ENCODE results near the gene HCFC1.

HCFC1 gene

GRCh38 chrX:153957224-153957623, 14.4 kb downstream of the HCFC1 start:
- DNase-seq (ENCODE audit: low read depth) = no peak

- no peak for DNase-seq (ENCODE audit: low read depth)
These were observed 15.3 kb downstream of the HCFC1 start for GRCh38 chrX:153956044-153956907.

- DNase-seq (ENCODE audit: low read depth) = no peak
These were observed 16.3 kb downstream of the HCFC1 start for GRCh38 chrX:153955228-153955732.

- DNase-seq (ENCODE audit: low read depth) = no peak
These were observed 16.9 kb downstream of the HCFC1 start for GRCh38 chrX:153954558-153955227.

DNA sequence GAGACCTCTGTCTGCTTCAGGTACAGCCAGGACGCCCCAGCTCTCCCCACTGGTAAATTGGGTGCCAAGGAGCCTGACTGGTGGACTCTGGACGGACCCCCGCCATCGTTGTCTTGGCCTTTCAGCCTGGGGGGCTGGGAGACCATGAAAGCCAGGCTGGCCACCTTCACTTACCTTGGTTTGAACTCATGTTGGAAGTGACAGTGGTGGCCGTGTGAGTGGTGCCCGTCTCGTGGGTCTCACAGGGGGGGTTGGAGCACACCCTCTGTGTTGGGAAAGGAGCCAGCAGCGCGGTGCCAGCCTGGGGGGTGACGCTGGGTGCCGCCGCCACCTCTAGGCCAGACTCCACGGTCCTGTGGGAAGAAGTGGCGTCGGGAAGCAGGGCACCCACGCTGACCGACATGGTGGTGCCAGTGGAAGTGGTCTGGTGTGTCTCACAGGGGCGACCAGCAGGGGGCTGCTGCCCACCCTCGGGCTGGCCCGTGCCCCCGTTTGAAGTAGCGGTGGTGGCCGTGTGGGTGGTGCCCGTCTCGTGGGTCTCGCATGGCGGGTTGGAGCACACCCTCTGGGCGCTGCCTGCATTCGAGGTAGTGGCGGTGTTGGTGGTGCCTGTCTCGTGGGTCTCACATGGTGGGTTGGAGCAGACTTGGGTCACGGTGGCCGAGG, 17.6 kb downstream of the HCFC1 start:
- no peak for DNase-seq (ENCODE audit: low read depth)

DNA sequence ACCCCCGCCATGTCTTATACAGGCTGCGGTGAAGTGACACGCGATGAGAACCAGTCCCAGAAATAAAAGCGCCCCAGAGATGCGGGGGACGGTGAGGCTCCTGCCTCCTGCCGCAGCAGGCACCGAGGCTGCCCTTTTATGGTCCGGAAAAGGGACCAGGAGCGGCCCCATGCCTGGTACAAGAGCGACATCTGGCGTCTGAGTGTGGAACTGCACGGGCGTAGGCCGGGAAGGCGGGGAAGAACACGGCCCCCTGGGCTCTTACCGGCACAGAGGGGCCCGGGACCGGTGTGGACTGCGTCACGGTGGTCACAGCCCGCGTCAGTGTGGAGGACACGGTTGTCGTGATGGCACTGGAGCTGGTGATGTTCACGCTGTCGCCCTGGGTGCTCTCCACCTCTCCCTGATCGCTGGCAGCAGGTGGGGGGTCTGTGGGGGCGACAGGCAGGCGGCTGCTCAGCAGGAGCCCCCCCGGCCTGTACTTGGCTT, 18.2 kb downstream of the HCFC1 start:
- DNase-seq (ENCODE audit: low read depth) = peak; percentile 13

- DNase-seq (ENCODE audit: low read depth) = no peak
These were observed 19.1 kb downstream of the HCFC1 start for GRCh38 chrX:153952373-153953026.

- no peak for DNase-seq (ENCODE audit: low read depth)
These were observed 19.8 kb downstream of the HCFC1 start for GRCh38 chrX:153951683-153952372.

DNA sequence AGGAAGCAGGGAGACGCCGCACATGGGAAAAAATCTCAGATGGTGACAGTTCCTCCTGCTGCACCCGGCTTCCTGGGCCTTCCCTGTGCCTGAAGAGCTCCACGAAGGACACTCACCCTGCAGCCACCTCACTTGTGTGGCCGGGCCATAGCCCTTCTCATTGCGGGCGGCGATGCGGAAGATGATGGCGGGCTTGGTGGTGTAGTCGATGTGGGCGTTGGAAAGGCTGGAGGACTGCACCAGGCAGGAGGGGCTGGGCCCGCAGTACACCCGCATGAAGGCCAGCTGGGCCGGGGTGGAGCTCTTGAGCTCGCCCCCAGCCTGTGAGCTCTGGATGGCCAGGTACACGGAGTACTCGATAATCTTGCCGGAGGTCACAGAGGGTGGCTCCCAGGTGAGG, 21.5 kb downstream of the HCFC1 start:
- DNase-seq (ENCODE audit: low read depth) = no peak

DNA sequence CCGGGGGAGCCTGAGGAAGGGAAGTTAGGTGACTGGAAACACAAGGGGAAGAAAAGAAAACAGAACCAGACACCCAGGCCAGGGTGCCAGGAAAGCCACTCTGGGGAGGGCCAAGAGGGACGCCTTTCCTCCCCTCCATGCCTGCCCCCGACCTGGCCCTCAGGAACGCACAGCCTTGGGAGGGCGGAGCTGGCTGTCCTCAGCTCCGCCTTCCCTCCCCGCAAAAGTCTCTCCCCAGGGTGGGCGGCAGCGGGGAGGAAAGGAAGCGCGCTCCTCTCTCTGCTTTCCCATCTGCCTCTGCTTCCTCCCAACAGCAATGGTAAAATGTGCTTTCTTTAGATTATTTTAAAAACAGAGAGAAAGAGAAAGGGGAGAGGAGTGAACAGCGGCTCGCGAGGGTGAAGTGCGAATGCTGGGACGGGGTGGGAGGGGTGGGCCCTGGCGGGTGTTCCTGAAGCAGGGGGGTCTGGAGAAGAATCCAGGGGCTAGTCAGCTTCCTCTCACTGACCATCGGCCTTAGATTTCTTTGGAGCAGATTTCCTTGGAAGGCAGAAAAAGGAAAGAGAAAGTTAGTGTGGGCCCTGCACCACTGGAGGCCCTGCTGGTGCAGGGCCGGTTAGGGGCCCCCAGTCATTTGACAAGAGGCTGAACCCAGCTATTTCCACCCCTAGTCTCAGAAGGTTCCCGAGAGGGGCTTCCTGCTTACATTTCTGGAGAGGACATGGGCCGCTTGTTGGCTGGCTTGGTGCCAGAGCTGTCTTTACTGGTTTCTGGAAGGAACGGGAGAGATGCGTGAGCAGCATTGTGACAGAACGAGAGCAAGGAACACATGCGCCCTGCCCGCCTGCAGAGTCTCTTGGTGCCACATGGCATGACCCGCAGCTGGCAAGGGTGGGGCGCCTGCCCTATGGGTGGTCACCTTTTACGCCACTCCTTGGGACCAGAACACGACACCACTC, 22.5 kb downstream of the HCFC1 start:
- DNase-seq (ENCODE audit: low read depth) = no peak

- no peak for DNase-seq (ENCODE audit: low read depth)
These were observed 23.6 kb downstream of the HCFC1 start for GRCh38 chrX:153948002-153948466.

GRCh38 chrX:153947009-153947769, 24.4 kb downstream of the HCFC1 start:
- peak; percentile 50 for DNase-seq (ENCODE audit: low read depth)

GRCh38 chrX:153945956-153946943, 25.4 kb downstream of the HCFC1 start:
- no peak for DNase-seq (ENCODE audit: low read depth)

DNA sequence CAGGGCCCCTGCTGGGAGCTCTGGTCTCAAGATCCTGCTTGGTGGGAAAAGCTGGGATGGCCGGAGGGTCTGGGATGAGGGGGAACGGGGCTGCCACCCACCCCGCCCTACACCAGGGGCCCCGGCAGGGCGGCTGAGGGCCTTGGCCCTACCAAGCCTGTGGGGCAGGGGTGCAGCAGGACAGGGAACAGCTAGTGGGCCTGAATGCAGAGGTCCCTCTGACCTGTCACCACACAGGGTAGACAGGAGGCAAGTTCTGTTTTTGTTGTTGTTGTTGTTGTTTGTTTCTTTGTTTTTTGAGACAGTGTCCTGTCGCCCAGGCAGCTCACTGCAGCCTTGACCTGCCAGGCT, 26.8 kb downstream of the HCFC1 start:
- no peak for DNase-seq (ENCODE audit: low read depth)

GRCh38 chrX:153944140-153944799, 27.3 kb downstream of the HCFC1 start, which contains the start of gene RENBP:
RENBP (minus strand) TSS chrX:153944643; CDS start chrX:153944610, 33 bp downstream.
- DNase-seq (ENCODE audit: low read depth) = no peak

GRCh38 chrX:153941336-153942252, 30.0 kb downstream of the HCFC1 start:
- no peak for DNase-seq (ENCODE audit: low read depth)

Data from stromal cell of bone marrow (primary cell).